ENCODE results near the gene REEP6. TPM values are rescaled to one million over a fixed set of nuclear protein-coding genes. Genes with fewer than 3 reads are reported as not detected.

REEP6 gene
- total RNA-seq, 4 donors from 2014 or later, result 4.2 to 8.5 (median 5.9) TPM

- no peak for DNase-seq
- WGBS, 2 donors, result 91 to 94% methylated on average over 44 to 50 of the region's 77 CpGs
- Histone ChIP-seq H3K4me1 (peaks cover under 1 to 3% of the 10 kb centered on the region in 2 donors), H3K27ac (no peak overlapping the region), H3K36me3 (no peaks in the 10 kb centered on the region), H3K27me3 (no peaks in the 10 kb centered on the region), H3K9me3 (no peaks in the 10 kb centered on the region), H3K4me3 (replicated peaks in 1 of 3) (no peak overlapping the region)
- TF ChIP-seq, protein P1, sequence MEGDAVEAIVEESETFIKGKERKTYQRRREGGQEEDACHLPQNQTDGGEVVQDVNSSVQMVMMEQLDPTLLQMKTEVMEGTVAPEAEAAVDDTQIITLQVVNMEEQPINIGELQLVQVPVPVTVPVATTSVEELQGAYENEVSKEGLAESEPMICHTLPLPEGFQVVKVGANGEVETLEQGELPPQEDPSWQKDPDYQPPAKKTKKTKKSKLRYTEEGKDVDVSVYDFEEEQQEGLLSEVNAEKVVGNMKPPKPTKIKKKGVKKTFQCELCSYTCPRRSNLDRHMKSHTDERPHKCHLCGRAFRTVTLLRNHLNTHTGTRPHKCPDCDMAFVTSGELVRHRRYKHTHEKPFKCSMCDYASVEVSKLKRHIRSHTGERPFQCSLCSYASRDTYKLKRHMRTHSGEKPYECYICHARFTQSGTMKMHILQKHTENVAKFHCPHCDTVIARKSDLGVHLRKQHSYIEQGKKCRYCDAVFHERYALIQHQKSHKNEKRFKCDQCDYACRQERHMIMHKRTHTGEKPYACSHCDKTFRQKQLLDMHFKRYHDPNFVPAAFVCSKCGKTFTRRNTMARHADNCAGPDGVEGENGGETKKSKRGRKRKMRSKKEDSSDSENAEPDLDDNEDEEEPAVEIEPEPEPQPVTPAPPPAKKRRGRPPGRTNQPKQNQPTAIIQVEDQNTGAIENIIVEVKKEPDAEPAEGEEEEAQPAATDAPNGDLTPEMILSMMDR (IDR thresholded peaks at IDR 0.05), result no peak
- no peak for TF ChIP-seq POLR2A (IDR thresholded peaks at IDR 0.05)
- intact Hi-C loops (cut with DNase I), result no loop called here
Measured at GRCh38 chr19:1483131-1483978, 7.6 kb upstream of the REEP6 start.

DNA sequence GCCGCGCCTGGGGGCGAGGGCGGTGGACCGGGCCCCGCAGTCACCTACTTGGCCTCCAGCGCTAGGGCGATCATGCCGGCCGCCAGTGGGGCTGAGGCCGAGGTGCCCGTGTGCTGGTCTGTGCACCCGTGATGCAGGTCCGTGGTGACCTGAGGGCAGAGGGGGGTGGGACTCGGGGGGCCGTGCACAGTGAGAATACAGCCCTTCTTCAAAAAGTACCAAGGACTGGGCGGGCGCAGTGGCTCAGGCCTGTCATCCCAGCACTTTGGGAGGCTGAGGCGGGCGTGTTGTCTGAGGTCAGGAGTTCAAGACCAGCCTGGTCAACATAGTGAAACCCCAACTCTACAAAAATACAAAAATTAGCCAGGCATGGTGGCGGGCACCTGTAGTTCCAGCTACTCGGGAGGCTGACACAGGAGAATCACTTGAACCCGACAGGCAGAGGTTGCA is 7.0 kb upstream of the REEP6 start:
- WGBS, 2 donors, result 94 to 95% methylated on average over 9 of the region's 23 CpGs
- Histone ChIP-seq H3K4me3 (replicated peaks in 1 of 3) (no peak overlapping the region), H3K27ac (no peak overlapping the region), H3K9me3 (no peaks in the 10 kb centered on the region), H3K36me3 (no peaks in the 10 kb centered on the region), H3K4me1 (peaks cover 0 to 3% of the 10 kb centered on the region in 2 donors), H3K27me3 (no peaks in the 10 kb centered on the region)
- intact Hi-C loops (cut with DNase I), result no loop called here
- TF ChIP-seq POLR2A (IDR thresholded peaks at IDR 0.05), result no peak
- TF ChIP-seq, protein P1 (IDR thresholded peaks at IDR 0.05), result no peak
- DNase-seq, result no peak

DNA sequence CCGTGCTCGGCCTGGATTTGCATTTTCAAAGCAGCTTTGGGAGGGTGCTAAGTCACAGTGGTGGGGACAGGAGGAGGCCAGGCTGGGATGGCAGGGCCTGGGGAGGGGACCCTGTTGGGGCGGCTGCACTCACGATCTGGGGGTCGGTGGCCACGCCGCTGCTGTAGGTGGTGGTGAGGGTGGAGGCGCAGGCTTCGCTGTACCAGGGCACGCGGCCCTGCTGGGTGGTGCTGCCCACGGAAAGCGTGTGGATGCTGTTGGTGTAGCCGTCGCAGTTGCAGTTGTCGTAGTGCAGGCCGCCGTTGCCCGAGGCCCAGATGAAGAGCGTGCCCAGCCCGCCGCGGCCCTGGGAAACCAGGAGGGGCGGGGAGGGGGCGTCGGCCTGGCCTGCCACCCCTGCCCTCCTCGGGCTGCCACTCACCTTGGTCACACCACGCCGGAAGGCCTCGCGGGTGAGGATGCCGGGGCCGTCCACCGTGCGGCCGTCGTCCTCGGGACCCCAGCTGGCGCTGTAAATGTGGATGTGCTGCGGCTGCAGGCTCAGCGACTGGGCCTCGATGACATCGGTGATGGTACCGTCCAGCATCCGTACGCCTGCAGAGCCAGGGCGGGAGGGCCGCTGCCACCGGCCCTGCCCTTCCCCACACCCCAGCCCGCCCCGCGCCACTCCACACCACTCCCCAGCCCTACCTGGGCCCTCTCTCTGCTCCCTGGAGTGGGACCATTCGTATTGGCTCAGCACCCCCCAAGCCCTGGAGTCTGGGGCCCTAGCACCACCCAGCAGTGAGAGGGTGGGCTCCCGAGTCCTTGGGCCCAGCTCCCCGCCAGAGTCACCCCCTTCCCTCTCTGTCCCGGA is 4.0 kb upstream of the REEP6 start:
- 91 to 98% methylated on average over 28 to 38 of the region's 56 CpGs for WGBS, 2 donors
- intact Hi-C loops (cut with DNase I), result no loop called here
- no peak for DNase-seq

DNA sequence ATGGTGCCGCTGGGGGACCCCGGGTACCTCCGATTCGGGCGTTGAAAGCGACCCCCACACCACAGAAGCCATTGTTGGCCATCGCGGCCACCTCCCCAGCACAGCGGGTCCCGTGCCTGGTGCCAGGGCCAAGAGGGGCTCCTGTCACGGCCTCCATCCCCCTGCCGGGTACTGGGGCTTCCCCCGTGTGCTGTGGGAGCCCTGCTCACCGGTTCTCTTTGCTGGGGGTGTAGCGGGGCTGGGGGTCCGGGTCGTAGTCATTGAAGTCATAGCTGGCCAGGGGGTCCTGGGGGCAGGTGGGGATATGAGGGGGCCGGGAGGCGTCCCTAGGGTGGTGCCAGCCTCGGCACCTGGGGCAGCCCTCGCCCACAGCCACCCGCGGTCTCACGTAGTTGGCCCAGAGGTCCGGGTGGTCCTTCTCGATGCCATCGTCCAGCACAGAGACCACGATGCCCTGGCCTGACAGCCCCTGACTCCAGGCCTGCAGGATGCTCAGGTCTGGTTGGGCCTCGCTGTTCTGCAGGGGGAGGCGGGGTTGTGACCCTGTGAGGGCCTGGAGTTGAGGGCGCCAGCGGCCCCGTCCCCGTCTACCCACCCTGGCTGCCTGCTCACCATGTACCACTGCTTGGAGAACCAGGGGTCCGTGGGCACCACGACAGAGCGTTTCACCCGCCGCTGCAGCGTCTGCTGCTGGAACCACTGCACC is 3.3 kb upstream of the REEP6 start:
- intact Hi-C loops (cut with DNase I), result no loop called here
- Histone ChIP-seq H3K4me3 (replicated peaks in 1 of 3) (no peak overlapping the region), H3K27me3 (no peaks in the 10 kb centered on the region), H3K27ac (no peak overlapping the region), H3K4me1 (peaks cover 12 to 14% of the 10 kb centered on the region in 2 donors), H3K9me3 (no peaks in the 10 kb centered on the region), H3K36me3 (no peaks in the 10 kb centered on the region)
- WGBS, 2 donors, result 93 to 94% methylated on average over 14 to 25 of the region's 40 CpGs
- TF ChIP-seq, protein P1 (IDR thresholded peaks at IDR 0.05), result no peak
- TF ChIP-seq POLR2A (IDR thresholded peaks at IDR 0.05), result no peak
- no peak for DNase-seq

More for the DNA sequence above, 4.0 kb upstream of the REEP6 start:
- no peaks in the 10 kb centered on the region for H3K9me3 ChIP-seq
- H3K27me3 ChIP-seq, result no peaks in the 10 kb centered on the region
- H3K4me1 ChIP-seq, result peaks cover 12 to 14% of the 10 kb centered on the region in 2 donors
- no peaks in the 10 kb centered on the region for H3K36me3 ChIP-seq
- TF ChIP-seq, protein P1 (IDR thresholded peaks at IDR 0.05), result no peak
- no peak for TF ChIP-seq POLR2A (IDR thresholded peaks at IDR 0.05)
- no peak overlapping the region for H3K4me3 ChIP-seq (replicated peaks in 1 of 3)
- no peak overlapping the region for H3K27ac ChIP-seq

All from thyroid gland (tissue), 4 donors.